Measurements from ENCODE around the gene SLC7A8. TPM values are rescaled to one million over a fixed set of nuclear protein-coding genes. Genes with fewer than 3 reads are reported as not detected.

SLC7A8 gene
- total and polyA plus RNA-seq, 2 donors (not counting 1 experiment from before 2014, with no cell fraction given), result 0.25 to 1.1 TPM

- intact Hi-C loops (cut with micrococcal nuclease), result loop anchor here (2.0 to 10.0 kb wide), 6 partner anchors 17 to 1829 kb away; partner anchors contain the start of genes CDH24, EMC9, HNRNPC and PSME2
- H3K4me1 Mint-ChIP-seq, result peaks cover 33% of the 10 kb centered on the region
- H3K4me3 Mint-ChIP-seq, result no peak overlapping the region
- Histone ChIP-seq H3K79me2 (ENCODE audit: control insufficient read depth, insufficient read depth, low read length) (peaks cover 93% of the 10 kb centered on the region), H3K27ac (ENCODE audit: low read length in 2 of 2) (peak overlapping the region; percentile 92 to 97), H2AFZ (ENCODE audit: insufficient read depth, low read depth, low read length, poor library complexity, severe bottlenecking) (peak overlapping the region; percentile 86), H4K20me1 (ENCODE audit: control insufficient read depth, insufficient read depth, low read length, poor library complexity, severe bottlenecking) (peaks cover 50% of the 10 kb centered on the region), H3K27me3 (replicated peaks in 1 of 4; ENCODE audit: control extremely low read depth in 1 of 4, control insufficient read depth in 3 of 4, insufficient read depth in 4 of 4, low read length in 3 of 4) (no peaks in the 10 kb centered on the region), H3K36me3 (replicated peaks in 1 of 2; ENCODE audit: control extremely low read depth in 1 of 2, control insufficient read depth in 1 of 2, extremely low read depth in 1 of 2, insufficient read depth in 2 of 2, low read length in 1 of 2) (peaks cover 10 to 57% of the 10 kb centered on the region in 2 experiments), H3K9me3 (ENCODE audit: control extremely low read depth in 1 of 3, control insufficient read depth in 2 of 3, insufficient read depth in 1 of 3, low read length in 2 of 3) (no peaks in the 10 kb centered on the region), H3K4me1 (ENCODE audit: control insufficient read depth in 2 of 2, insufficient read depth in 2 of 2, low read length in 2 of 2) (peaks cover 20 to 24% of the 10 kb centered on the region in 2 donors), H3K4me3 (ENCODE audit: control extremely low read depth in 1 of 5, extremely low read depth in 1 of 5, insufficient read depth in 1 of 5, low read depth in 2 of 5, low read length in 4 of 5) (peak overlapping the region; percentile 72 to 99 (median 94)), H3K9ac (ENCODE audit: low read length) (peak overlapping the region; percentile 83), H3K4me2 (replicated peaks; ENCODE audit: low read depth, low read length, poor library complexity, severe bottlenecking) (peak overlapping the region; percentile 85)
- no peak for ATAC-seq (ENCODE audit: low read depth)
- 2% methylated on average over 8 of the region's 14 CpGs for WGBS (ENCODE audit: insufficient coverage)
- TF ChIP-seq CTCF (IDR thresholded peaks at IDR 0.05), result peak; percentile 28
- no peak for TF ChIP-seq EZH2 (IDR thresholded peaks at IDR 0.05; ENCODE audit: borderline replicate concordance, insufficient read depth, low read depth, low read length, poor library complexity, severe bottlenecking)
- no peaks in the 10 kb centered on the region for H3K9me3 Mint-ChIP-seq (ENCODE audit: insufficient read depth)
- no peak overlapping the region for H3K27ac Mint-ChIP-seq
- CTCF ChIA-PET, result interaction anchor here (0.6 to 2.9 kb wide), 22 partner anchors 10 to 537 kb away, joined by 3 to 30 read pairs (median 4); partner anchors contain the start of genes PABPN1 and PPP1R3E
- H3K27me3 Mint-ChIP-seq, result no peaks in the 10 kb centered on the region
- POLR2A ChIA-PET, result interaction anchor here (0.7 to 2.0 kb wide), 8 partner anchors 25 to 1020 kb away, joined by 3 to 20 read pairs (median 6); partner anchors contain the start of genes DCAF11, PABPN1 and PPP1R3E
- DNase-seq, result no peak
Measured at GRCh38 chr14:23093991-23094665, 89.3 kb downstream of the SLC7A8 start.

GRCh38 chr14:23093526-23093925 lies 89.9 kb downstream of the SLC7A8 start:
- intact Hi-C loops (cut with micrococcal nuclease), result loop anchor here (5.0 to 10.0 kb wide), 5 partner anchors 36 to 1829 kb away; partner anchors contain the start of genes CDH24, EMC9, HNRNPC and PSME2
- peaks cover 56% of the 10 kb centered on the region for H4K20me1 ChIP-seq (ENCODE audit: control insufficient read depth, insufficient read depth, low read length, poor library complexity, severe bottlenecking)
- TF ChIP-seq EZH2 (IDR thresholded peaks at IDR 0.05; ENCODE audit: borderline replicate concordance, insufficient read depth, low read depth, low read length, poor library complexity, severe bottlenecking) (no peak), CTCF (IDR thresholded peaks at IDR 0.05) (no peak)
- peak overlapping the region; percentile 83 for H3K9ac ChIP-seq (ENCODE audit: low read length)
- no peaks in the 10 kb centered on the region for H3K27me3 Mint-ChIP-seq
- POLR2A ChIA-PET, result no interaction called here
- H3K4me3 Mint-ChIP-seq, result peak overlapping the region; percentile 59
- CTCF ChIA-PET, result interaction anchor here (0.6 to 2.9 kb wide), 7 partner anchors 12 to 35 kb away, joined by 3 to 30 read pairs (median 7); no protein-coding TSS in a partner anchor
- H3K27ac ChIP-seq (ENCODE audit: low read length in 2 of 2), result no peak overlapping the region
- H3K4me1 ChIP-seq (ENCODE audit: control insufficient read depth in 2 of 2, insufficient read depth in 2 of 2, low read length in 2 of 2), result peaks cover 20 to 24% of the 10 kb centered on the region in 2 donors
- H3K9me3 ChIP-seq (ENCODE audit: control extremely low read depth in 1 of 3, control insufficient read depth in 2 of 3, insufficient read depth in 1 of 3, low read length in 2 of 3), result no peaks in the 10 kb centered on the region
- peaks cover 92% of the 10 kb centered on the region for H3K79me2 ChIP-seq (ENCODE audit: control insufficient read depth, insufficient read depth, low read length)
- no peaks in the 10 kb centered on the region for H3K27me3 ChIP-seq (replicated peaks in 1 of 4; ENCODE audit: control extremely low read depth in 1 of 4, control insufficient read depth in 3 of 4, insufficient read depth in 4 of 4, low read length in 3 of 4)
- H2AFZ ChIP-seq (ENCODE audit: insufficient read depth, low read depth, low read length, poor library complexity, severe bottlenecking), result no peak overlapping the region
- peak overlapping the region; percentile 72 to 99 (median 94) for H3K4me3 ChIP-seq (ENCODE audit: control extremely low read depth in 1 of 5, extremely low read depth in 1 of 5, insufficient read depth in 1 of 5, low read depth in 2 of 5, low read length in 4 of 5)
- peaks cover 9 to 57% of the 10 kb centered on the region in 2 experiments for H3K36me3 ChIP-seq (replicated peaks in 1 of 2; ENCODE audit: control extremely low read depth in 1 of 2, control insufficient read depth in 1 of 2, extremely low read depth in 1 of 2, insufficient read depth in 2 of 2, low read length in 1 of 2)
- H3K27ac Mint-ChIP-seq, result no peak overlapping the region
- peaks cover 33% of the 10 kb centered on the region for H3K4me1 Mint-ChIP-seq
- DNase-seq (no peak), ATAC-seq (ENCODE audit: low read depth) (no peak)
- peak overlapping the region; percentile 85 for H3K4me2 ChIP-seq (replicated peaks; ENCODE audit: low read depth, low read length, poor library complexity, severe bottlenecking)
- H3K9me3 Mint-ChIP-seq (ENCODE audit: insufficient read depth), result no peaks in the 10 kb centered on the region
- 45% methylated on average over 1 of the region's 2 CpGs for WGBS (ENCODE audit: insufficient coverage)

Measured in B cell (primary cell).